Medulla oblongata (tissue), 1 donor: ENCODE measurements around the gene HIRA.
A peak's percentile ranks its signal among the peaks of the same experiment; 100 is the strongest.

ENCODE experiments used
- DNase-seq: peaks from one replicate; pipeline ENCODE4 v3.0.0-alpha.2; 2015; ENCODE audit errors: extremely low spot score

Gene HIRA

DNA sequence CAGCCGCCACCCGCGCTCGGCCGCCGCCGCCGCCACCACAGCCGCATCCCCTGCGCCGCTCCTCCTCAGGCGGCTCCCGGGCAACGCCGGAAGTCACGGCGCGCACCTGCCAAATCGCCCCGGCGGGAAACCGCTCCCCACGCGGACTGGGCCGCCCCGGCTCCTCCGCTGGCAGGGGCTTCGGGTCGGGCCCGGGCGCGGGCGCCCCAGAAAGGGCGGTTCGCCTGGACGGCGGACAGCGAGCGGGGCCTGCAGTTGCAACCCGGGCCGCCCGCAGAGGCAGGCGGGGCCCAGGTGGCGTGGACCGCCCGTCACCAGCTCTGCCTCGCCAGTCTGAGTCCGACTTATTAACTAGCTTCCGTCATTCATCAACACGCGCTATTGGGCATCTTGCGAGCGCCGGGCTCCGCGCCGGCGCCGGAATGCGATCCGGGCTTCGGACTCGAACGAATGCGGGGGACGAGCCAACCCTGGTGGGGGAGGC, at the start of gene HIRA:
TSS of gene HIRA (minus strand) at position 85 of the 484 bp plus-strand sequence. CDS start 257 bp downstream, outside the sequence.
- DNase-seq = peak; percentile 75

DNA sequence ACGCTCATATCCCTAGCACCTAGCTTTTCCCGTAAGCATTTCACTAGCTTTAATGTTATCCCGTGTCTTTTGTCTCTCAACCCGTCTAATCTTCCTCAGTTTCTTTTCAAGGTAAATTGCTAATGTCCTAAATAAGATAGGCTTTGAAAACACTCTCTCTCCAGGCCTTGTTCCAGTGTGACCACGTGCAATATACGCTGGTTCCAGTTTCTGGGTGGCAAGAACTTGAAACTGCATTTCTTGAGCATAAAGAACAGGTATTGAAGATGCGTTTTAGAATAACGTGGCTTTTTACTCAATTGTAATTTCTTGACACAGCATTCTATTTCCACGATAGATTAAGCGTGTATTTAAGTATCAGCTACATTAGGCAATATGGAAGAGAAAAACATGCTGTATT, 49.3 kb upstream of the HIRA start:
- no peak for DNase-seq

DNA sequence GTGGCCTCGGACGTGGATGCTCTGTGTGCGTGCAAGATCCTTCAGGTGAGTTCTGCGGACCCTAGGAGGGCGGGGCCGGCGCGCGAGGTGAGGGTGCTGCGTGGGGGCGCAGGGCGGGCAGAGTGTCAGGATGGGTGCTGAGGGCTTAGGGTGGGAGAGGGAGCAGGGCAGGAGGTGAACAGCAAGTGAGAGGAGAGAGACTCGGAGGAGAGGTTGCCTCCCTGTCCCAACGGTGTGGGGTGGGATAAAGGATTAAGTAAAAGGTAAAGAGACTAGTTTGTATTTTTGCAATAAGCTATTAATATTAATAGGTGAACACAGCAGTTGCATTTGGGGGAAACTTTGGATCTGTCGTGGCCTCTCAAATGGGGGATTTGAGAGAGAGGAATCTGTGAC, 48.6 kb upstream of the HIRA start:
- no peak for DNase-seq

GRCh38 chr22:19479355-19480172, 48.0 kb upstream of the HIRA start, which contains the start of gene CDC45:
CDC45 (plus strand) TSS chr22:19479920; CDS start chr22:19479969, 49 bp downstream.
- peak; percentile 99 for DNase-seq

DNA sequence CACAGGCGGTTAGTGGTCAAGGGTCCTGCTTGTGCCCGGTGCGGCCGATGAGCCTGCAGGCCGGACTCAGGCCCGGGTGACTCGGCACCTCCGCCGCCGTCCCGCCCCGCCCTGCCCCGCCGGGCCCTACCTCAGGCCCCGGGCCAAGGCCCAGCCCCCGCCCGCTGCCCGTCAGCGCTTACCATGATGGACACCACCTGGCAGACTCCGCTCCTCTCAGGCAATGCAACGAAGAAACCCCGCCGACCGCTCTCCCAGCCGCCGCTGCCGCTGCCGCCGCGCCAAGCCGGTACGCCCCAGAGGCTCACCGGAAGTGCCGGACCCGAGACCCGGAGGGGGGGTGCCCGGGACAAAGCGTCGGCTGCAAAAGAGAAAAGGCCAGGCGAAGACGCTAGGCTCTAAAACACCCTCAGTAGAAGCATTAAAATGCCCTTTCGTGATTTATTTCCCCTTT, 47.4 kb upstream of the HIRA start, which contains the start of gene UFD1:
TSS of gene UFD1 (minus strand) at position 293 of the 454 bp plus-strand sequence. CDS start at position 185, 108 bp downstream.
- peak; percentile 78 for DNase-seq

DNA sequence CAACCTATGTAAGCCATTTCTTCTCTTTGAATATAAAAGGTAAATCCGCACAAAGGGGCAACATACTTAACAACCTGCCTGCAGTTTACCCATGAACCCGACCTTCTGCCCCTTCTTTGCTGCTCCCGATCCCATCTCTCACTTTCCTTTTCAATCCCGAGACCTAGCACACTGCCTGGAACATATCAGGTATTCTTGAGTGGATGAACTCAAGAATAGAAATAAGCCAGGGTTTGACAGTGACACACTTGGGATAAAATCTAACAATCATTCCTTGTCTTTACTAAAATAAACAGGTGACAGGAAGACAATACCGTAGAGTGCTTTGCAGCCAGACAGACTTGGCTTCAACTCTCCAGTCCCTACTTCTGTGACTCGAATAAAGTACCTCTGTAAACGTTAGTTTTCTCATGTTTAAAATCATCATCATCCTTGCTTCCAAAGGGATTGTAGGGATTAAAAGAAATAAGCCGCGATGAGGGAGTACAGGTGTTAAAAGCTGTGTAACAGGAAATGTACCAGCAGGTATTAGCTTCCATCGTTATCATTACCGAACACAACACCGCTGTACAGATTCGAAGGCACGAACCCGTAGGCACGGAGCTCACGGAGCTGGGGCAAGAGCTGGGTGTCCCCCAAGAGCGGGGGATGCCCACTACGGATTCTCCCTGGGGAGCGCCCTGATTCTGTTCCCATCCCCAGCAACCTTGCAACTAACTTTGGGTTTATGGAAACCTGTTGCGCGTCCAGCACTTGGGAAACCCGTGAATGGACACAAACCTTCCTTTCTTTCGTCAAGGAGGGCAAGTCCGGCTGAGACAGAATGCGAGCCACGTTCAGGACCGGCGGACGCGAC, 46.7 kb upstream of the HIRA start:
- DNase-seq = peak; percentile 16

GRCh38 chr22:19477321-19478044, 46.0 kb upstream of the HIRA start:
- DNase-seq = peak; percentile 15

DNA sequence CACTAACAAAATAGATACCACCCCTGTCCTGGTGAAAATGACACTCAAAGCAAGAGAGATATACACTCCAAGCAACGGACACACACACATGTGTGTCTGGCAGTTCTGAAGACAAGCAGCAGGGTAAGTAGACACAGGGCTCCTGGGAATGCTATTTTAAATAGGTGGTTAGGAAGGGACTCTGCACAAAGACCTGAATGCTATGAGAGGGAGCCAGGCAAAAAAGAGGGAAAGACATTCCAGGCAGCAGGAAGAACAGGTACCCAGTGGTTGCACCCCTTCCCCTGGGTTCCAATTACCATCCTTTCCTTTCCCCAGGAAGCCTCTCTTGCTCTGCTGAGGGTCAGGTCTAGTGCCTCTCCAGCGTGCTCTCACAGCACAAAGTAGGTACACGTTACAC, 44.5 kb upstream of the HIRA start:
- no peak for DNase-seq

- DNase-seq = no peak
Measured at GRCh38 chr22:19473578-19473977, 42.0 kb upstream of the HIRA start.

GRCh38 chr22:19472233-19472632, 40.7 kb upstream of the HIRA start:
- DNase-seq = no peak

DNA sequence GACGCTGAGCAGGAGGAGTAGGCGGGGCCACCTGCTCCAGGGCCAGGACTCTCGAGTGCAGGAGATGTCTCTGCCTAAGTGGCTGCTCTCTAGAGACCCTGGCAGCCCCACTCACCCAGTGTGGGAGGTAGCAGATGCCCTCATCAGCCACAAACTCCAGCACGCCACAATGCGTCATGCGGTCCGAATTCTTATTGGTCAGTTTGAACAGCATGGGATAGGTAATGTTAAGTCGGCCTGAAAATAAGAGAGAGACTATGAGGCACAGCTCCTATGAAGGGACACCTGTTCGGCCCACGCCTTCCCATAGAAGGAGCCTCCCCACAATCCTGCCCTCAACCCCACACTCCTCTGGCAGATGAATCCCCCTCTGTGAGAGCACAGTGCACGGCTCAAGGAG, 40.0 kb upstream of the HIRA start:
- DNase-seq = no peak

GRCh38 chr22:19470010-19470409, 38.5 kb upstream of the HIRA start:
- DNase-seq = no peak

GRCh38 chr22:19469421-19469820, 37.9 kb upstream of the HIRA start:
- no peak for DNase-seq

- DNase-seq = no peak
Measured at GRCh38 chr22:19467912-19468311, 36.4 kb upstream of the HIRA start.

DNA sequence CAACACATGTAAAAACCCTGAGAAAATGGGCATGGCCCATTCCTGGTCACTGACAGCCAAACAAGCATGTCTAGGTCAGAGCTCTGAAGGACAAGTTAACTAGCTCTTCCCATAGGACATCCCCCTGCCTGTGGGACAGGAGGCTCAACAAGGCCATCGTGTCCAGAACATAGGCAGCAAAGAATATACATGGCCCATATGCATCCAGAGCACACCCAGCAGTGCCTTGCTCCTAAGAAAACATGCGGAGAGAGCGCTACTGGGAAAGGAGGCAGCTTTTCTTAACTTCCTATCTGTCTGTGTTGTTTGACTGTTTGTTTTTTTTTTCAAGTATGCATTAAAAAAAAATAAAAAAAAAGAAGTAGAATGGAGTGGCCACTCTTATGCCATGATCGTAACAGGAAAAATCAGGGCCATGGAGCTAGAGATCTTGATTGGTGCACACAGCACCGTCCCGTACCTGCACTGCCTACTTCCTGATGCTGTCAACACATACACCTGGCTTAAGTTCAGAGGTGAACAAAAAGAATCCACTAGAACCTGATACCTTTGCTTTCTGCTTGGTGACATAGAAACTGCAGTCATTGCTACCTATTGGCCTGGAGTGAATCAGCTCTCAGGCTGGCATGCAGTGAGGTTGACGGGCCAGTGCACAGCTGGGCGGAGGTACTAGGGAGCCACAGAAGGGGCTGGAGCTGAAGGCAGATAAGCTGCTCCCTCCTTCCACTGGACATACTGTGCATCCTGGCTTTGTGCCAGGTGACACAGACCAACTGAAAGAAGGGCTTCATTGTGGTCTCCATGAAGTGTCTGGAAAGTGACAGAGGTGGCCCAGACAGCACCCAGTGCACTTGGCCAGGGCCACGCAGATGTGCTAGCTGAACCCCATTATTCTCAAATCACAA, 35.6 kb upstream of the HIRA start:
- DNase-seq = no peak

DNA sequence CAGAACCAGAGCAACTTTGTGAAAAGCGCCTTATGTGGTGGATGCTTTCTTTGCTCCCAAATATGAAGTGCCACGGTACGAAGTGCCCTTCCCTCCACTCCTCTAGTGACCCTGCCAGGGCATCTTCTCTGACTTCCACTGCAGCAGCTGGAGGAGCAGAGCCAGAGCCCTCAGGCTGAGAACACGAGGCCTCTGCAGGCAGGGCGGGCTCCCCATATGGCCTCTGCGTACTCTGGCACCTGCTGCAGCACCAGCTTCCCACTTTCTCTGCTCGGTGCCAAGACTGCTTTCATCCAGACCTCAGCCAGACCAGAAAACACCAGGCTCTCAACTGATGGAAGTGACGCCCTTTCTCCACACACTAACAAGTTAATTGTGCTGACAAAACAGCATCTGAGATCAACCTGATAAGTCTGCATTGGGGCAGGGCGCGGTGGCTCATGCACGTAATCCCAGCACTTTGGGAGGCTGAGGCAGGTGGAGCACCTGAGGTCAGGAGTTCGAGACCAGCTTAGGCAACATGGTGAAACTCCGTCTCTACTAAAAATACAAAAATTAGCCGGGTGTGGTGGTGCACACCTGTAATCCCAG, 34.7 kb upstream of the HIRA start:
- no peak for DNase-seq

GRCh38 chr22:19464975-19465374, 33.4 kb upstream of the HIRA start:
- no peak for DNase-seq

- no peak for DNase-seq
Measured at GRCh38 chr22:19464546-19464945, 33.0 kb upstream of the HIRA start.

GRCh38 chr22:19463491-19464469, 32.2 kb upstream of the HIRA start:
- no peak for DNase-seq
